ENCODE results near the gene CPNE2.
A peak's percentile ranks its signal among the peaks of the same experiment; 100 is the strongest.
"Not testable (repeated sequence)": the region's sequence is repeated elsewhere in the genome, so short reads cannot be mapped to it uniquely, and the experiment has no call there.

The CPNE2 gene

GRCh38 chr16:57062329-57062728, 30.1 kb upstream of the CPNE2 start:
- no peaks in the 10 kb centered on the region for H3K9me3 Mint-ChIP-seq

GRCh38 chr16:57063189-57063588, 29.2 kb upstream of the CPNE2 start:
- not testable (repeated sequence) for H3K36me3 Mint-ChIP-seq, H3K9me3 Mint-ChIP-seq, H3K27ac Mint-ChIP-seq, H3K27me3 Mint-ChIP-seq, H3K4me3 Mint-ChIP-seq
- peaks cover 20% of the 10 kb centered on the region for H3K4me1 Mint-ChIP-seq

More at GRCh38 chr16:57062329-57062728, 30.1 kb upstream of the CPNE2 start:
- no peaks in the 10 kb centered on the region for H3K27me3 Mint-ChIP-seq
- H3K4me3 Mint-ChIP-seq, result no peak overlapping the region
- peaks cover 7% of the 10 kb centered on the region for H3K36me3 Mint-ChIP-seq
- no peak overlapping the region for H3K27ac Mint-ChIP-seq
- peaks cover 20% of the 10 kb centered on the region for H3K4me1 Mint-ChIP-seq

GRCh38 chr16:57064995-57065394, 27.4 kb upstream of the CPNE2 start:
- no peaks in the 10 kb centered on the region for H3K27me3 Mint-ChIP-seq
- no peaks in the 10 kb centered on the region for H3K9me3 Mint-ChIP-seq
- H3K27ac Mint-ChIP-seq, result no peak overlapping the region
- peaks cover 12% of the 10 kb centered on the region for H3K36me3 Mint-ChIP-seq
- peaks cover 29% of the 10 kb centered on the region for H3K4me1 Mint-ChIP-seq
- no peak overlapping the region for H3K4me3 Mint-ChIP-seq

GRCh38 chr16:57066625-57067024, 25.8 kb upstream of the CPNE2 start:
- Mint-ChIP-seq H3K36me3 (peaks cover 12% of the 10 kb centered on the region), H3K4me1 (peaks cover 19% of the 10 kb centered on the region), H3K4me3 (no peak overlapping the region), H3K27ac (peak overlapping the region; percentile 72), H3K9me3 (no peaks in the 10 kb centered on the region), H3K27me3 (no peaks in the 10 kb centered on the region)

DNA sequence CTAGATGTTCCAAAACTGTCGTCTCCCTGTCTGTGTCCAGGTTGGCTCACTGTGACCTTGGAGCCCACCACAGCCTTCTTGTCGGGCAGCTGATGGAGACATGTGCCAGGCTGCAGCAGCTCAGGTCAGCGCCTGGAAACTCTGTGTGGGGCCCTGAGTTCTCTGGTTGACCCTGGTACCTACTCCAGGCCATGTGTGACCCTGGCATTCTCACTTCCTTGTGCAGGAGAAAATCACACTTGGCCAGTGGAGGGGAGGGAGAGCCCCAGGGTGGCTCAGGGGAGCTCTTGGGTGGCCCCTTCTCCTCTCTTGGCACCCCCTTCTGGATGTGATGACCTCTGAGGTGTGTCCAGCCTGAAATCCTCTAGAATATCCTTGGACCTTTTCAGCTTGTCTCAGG, 25.0 kb upstream of the CPNE2 start:
- Mint-ChIP-seq H3K36me3 (peaks cover 9% of the 10 kb centered on the region), H3K9me3 (no peaks in the 10 kb centered on the region), H3K27me3 (no peaks in the 10 kb centered on the region), H3K27ac (peak overlapping the region; percentile 72), H3K4me1 (peaks cover 19% of the 10 kb centered on the region), H3K4me3 (no peak overlapping the region)

GRCh38 chr16:57069053-57069452, 23.3 kb upstream of the CPNE2 start:
- peaks cover 19% of the 10 kb centered on the region for H3K4me1 Mint-ChIP-seq
- H3K4me3 Mint-ChIP-seq, result no peak overlapping the region
- H3K27ac Mint-ChIP-seq, result peak overlapping the region; percentile 91
- H3K27me3 Mint-ChIP-seq, result no peaks in the 10 kb centered on the region
- peaks cover 8% of the 10 kb centered on the region for H3K36me3 Mint-ChIP-seq
- no peaks in the 10 kb centered on the region for H3K9me3 Mint-ChIP-seq

DNA sequence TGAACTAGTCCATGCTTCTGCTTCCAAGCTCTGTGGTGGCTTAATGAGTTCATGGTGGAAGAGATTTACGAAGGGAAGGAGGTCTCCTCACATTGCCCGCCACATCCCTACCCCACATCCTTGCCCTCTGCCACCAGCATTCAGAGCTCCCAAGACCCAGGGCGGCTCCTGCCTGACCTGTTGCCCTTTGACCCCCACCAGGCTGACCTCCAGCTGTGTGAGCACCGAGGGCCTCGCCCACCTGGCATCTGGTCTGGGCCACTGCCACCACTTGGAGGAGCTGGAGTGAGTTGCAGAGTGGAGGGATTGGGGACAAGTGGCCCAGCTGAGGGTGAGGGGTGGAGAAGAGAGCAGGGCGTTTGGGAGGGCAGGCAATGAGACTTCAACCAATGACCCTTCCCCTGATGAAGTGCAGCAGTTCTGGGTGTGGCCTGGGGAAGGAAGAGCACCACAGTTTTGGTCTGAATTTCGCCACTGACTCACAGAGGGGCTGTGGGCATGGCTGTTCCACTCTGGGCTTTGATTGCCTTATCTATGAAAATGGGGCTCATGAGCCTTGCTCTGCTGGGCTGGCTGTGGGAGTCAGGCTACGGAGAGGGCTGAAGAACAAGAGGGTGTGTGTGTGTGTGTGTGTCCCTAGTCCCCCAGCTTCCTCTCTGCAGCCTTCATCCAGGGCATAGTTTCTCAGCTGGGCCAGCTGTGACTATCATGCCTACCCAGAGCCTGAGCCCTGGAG, 22.6 kb upstream of the CPNE2 start:
- H3K27me3 Mint-ChIP-seq, result no peaks in the 10 kb centered on the region
- no peak overlapping the region for H3K4me3 Mint-ChIP-seq
- H3K4me1 Mint-ChIP-seq, result peaks cover 19% of the 10 kb centered on the region
- peaks cover 7% of the 10 kb centered on the region for H3K36me3 Mint-ChIP-seq
- peak overlapping the region; percentile 63 for H3K27ac Mint-ChIP-seq
- no peaks in the 10 kb centered on the region for H3K9me3 Mint-ChIP-seq

- Mint-ChIP-seq H3K27ac (peak overlapping the region; percentile 63), H3K4me1 (peaks cover 19% of the 10 kb centered on the region), H3K27me3 (no peaks in the 10 kb centered on the region), H3K36me3 (peaks cover 7% of the 10 kb centered on the region), H3K4me3 (no peak overlapping the region), H3K9me3 (no peaks in the 10 kb centered on the region)
Observed at GRCh38 chr16:57070424-57070823, 22.0 kb upstream of the CPNE2 start.

GRCh38 chr16:57071081-57071732, 21.2 kb upstream of the CPNE2 start:
- not testable (repeated sequence) for H3K27ac Mint-ChIP-seq, H3K9me3 Mint-ChIP-seq, H3K27me3 Mint-ChIP-seq, H3K4me3 Mint-ChIP-seq, H3K36me3 Mint-ChIP-seq
- H3K4me1 Mint-ChIP-seq, result peaks cover 19% of the 10 kb centered on the region

DNA sequence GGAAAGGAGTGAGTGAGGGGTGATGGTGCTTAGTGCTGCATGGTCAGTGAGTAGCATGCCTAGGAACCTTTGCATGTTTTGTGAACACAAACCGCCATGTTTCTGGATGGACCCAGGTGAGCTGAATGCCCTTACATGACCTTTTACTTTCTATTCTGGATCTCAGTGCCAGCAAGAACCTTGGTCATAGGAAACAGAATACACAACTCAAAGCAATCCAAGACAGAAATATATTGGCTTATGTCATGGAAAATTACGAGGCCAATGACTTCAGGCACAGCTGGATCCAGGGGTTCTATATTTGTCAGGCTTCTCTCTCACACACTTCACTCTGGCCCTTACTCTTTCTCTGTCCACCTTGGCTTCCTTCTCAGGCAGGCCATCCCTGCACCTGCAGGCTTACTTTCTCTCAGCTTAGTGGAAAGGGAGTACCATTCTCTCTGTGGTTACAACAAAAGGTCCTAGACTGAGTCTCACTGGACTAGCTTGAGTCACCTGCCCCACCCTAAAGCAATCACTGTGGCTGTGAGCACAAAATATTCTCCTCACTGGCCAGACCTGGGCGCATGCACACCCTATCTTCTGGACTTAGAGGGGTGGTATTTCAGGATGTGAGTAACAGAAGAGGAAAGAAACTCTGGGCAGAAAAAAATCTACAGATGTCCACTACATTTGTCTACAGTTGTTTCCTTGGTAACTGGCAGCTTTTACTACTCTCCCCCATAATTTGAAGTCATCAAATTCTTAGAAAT, 20.4 kb upstream of the CPNE2 start:
- H3K27ac Mint-ChIP-seq, result peak overlapping the region; percentile 81
- no peak overlapping the region for H3K4me3 Mint-ChIP-seq
- H3K36me3 Mint-ChIP-seq, result peaks cover 9% of the 10 kb centered on the region
- no peaks in the 10 kb centered on the region for H3K27me3 Mint-ChIP-seq
- peaks cover 15% of the 10 kb centered on the region for H3K4me1 Mint-ChIP-seq
- H3K9me3 Mint-ChIP-seq, result no peaks in the 10 kb centered on the region

DNA sequence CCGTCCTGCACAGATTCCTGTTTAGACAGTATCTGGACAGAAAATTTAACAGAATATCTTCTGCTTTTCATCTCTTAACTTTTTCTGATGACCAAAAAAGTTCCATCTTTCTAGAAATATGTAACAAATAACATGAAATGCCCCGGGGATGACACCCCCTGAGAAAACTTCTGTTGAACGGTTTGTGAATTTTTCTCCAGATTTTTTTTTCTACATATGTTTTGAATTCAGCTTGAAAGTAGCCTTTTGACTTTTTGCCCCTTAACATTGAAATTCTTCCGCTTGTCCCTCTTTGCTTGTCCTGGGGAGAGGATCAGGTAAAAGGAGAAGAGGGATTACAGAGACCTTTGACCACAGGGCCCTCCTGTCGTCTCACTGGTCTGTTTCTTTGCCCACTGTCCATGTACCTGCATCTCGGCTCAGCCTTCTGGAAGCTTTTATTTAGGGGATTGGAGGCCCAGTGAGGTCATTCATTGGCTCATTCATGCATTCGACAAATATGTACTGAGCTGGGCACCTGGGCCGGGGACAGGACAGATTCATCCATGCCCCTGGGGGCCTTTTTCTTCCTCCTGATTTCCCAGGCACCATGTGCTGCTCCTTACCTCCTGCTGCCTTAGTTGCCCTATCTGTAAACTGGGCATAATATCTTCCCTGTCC, 19.6 kb upstream of the CPNE2 start:
- Mint-ChIP-seq H3K4me1 (peaks cover 15% of the 10 kb centered on the region), H3K4me3 (no peak overlapping the region), H3K27ac (peak overlapping the region; percentile 51), H3K27me3 (no peaks in the 10 kb centered on the region), H3K36me3 (peaks cover 9% of the 10 kb centered on the region), H3K9me3 (no peaks in the 10 kb centered on the region)

DNA sequence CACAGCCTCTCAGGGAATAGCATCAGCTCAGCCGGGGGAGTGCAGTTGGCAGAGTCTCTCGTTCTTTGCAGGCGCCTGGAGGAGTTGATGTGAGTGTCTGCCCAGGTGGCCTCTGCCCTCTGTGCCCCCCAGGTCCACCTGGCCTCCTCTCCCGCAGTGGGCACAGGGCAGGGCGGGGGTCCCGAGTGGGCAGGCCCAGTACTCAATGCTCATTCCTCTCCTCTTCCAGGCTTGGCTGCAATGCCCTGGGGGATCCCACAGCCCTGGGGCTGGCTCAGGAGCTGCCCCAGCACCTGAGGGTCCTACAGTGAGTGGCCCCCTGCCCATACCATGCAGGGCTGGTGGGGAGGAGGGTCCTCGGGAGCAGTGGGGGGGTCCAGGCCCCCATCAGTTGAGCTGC, 14.7 kb upstream of the CPNE2 start:
- Mint-ChIP-seq H3K9me3 (no peaks in the 10 kb centered on the region), H3K36me3 (peaks cover 7% of the 10 kb centered on the region), H3K4me3 (no peak overlapping the region), H3K4me1 (no peaks in the 10 kb centered on the region), H3K27ac (no peak overlapping the region), H3K27me3 (no peaks in the 10 kb centered on the region)

GRCh38 chr16:57081744-57082143, 10.6 kb upstream of the CPNE2 start:
- no peaks in the 10 kb centered on the region for H3K9me3 Mint-ChIP-seq
- peaks cover 4% of the 10 kb centered on the region for H3K36me3 Mint-ChIP-seq
- H3K27ac Mint-ChIP-seq, result no peak overlapping the region
- no peaks in the 10 kb centered on the region for H3K27me3 Mint-ChIP-seq
- no peak overlapping the region for H3K4me3 Mint-ChIP-seq
- peaks cover 15% of the 10 kb centered on the region for H3K4me1 Mint-ChIP-seq

DNA sequence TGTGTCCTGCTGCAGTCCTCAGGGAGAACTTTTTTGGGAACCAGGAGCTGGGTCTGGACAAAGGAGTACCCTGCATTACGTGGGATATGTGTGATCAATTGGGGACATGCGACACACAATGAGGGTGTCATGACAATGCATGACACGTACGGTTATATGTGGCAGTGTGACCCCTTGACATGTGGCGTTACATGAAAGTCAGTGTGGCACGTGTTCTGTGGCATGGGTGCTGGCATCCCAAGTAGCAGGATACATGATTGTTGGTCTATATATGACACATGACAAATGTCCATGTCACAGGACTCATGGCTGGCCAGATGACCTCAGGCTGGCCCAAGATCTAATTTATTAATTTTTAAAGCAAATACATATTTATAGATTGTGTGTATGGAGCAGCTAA, 9.7 kb upstream of the CPNE2 start:
- Mint-ChIP-seq H3K9me3 (no peaks in the 10 kb centered on the region), H3K4me1 (peaks cover 15% of the 10 kb centered on the region), H3K27me3 (no peaks in the 10 kb centered on the region), H3K4me3 (no peak overlapping the region), H3K36me3 (peaks cover 4% of the 10 kb centered on the region), H3K27ac (peak overlapping the region; percentile 59)

DNA sequence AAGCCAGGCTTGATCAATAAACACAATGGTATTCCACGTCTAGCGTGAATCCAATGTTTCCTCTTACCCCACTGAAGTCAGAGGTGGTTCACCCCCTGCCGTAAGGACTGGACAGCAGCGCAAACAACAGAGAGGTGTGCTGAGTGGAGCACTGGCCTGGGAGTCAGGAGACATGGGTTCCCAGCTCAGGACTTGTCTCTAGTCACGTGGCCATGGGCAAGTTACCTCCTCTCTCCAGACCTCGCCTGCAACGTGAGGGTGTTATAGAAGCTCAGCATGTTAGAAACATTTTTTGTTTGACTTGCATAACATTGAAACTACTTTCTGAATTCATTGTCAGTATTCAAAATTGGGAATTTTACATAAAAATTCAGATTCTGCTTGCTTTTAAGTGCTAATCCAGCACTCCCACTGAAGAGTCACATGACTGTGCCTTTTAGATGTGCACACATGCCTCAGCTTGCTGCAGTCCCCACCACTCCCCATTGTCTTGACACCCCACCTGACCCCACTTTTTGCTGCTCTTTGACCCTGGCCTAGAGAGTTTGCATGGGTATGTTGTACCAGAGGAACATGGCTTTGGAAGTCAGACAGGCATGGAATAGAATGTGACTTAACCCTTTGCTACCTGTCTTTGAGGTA, 8.8 kb upstream of the CPNE2 start:
- H3K4me1 Mint-ChIP-seq, result peaks cover 15% of the 10 kb centered on the region
- H3K36me3 Mint-ChIP-seq, result peaks cover 4% of the 10 kb centered on the region
- H3K27ac Mint-ChIP-seq, result peak overlapping the region; percentile 75
- H3K27me3 Mint-ChIP-seq, result no peaks in the 10 kb centered on the region
- H3K4me3 Mint-ChIP-seq, result no peak overlapping the region
- H3K9me3 Mint-ChIP-seq, result no peaks in the 10 kb centered on the region

Data from activated naive CD4-positive, alpha-beta T cell treated with anti-CD3 and anti-CD28 coated beads, Interleukin-2, amount 50 U/mL, for 24 hours (primary cell).